ENCODE results near the gene GRIK3.
"Not testable (repeated sequence)": the region's sequence is repeated elsewhere in the genome, so short reads cannot be mapped to it uniquely, and the experiment has no call there.

The GRIK3 gene

DNA sequence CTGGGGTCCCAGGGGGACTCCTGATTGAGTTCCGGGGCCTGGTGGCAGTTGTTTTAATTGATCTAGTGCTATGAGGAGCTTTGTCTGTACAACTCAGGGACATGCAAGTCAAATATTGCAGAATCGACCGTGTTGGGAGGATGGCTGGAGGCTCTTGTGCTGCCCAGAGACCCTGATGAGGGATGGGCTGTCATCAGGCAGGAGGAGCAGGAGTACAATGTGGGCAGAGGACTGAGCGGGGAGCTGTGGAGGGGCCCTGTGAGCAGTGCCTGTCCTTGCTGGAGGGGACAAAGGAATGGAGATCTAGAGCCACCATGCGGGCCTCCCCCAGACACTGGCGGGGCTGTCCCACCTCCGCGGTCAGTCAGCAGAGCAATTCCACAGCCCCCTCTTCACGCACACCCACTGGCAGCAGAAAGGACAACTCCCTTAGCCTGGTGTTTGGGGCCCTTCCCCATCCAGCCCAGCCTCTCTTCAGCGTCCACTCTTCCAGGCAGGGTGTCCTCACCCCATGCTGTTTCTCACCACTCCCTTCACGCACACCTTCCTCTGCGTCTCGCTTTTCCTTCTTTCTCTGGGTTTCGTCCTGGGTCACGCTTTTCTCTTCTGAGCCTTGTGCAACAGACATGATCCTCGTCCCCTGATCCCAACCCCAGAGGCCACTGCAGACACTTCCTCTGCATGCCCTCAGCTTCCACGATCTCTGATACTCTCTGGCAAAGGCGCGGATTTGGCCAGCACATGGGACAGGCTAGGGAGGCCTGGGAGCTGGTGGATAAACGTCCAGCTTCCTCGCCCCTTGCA is 122.6 kb downstream of the GRIK3 start:
- no peak for DNase-seq (ENCODE audit: low spot score)
- FAIRE-seq = no peak

DNA sequence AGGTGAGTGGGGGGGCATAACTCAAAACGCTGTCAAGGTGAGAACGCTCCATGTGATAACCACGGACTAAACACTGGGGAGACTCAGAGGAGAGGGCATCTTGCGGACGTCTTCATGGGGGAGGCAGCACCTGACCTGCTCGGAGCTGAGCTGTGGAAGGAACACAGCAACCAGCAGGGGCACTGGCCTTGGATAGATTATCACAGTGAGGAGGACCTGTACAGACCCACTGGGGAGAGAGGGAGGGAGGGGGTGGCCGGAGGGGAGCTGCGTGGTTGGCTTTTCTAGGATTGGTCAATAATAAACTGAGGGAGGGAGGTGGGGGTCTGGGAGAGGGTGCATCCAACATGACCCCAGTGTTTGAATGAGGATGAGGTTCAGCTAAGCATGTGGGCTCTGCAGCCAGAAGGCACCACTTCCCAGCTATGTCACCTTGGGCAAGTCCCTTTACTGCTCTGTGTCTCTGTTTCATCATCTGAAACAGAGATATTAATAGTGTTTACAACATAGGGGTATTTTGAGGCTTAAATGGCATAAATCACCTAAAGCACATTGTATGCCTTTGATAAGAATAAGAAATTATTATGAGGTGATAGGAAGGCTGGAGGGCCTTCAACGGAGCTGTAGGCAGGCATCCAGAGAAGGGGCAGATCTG is 123.3 kb downstream of the GRIK3 start:
- FAIRE-seq = no peak
- no peak for DNase-seq (ENCODE audit: low spot score)

DNA sequence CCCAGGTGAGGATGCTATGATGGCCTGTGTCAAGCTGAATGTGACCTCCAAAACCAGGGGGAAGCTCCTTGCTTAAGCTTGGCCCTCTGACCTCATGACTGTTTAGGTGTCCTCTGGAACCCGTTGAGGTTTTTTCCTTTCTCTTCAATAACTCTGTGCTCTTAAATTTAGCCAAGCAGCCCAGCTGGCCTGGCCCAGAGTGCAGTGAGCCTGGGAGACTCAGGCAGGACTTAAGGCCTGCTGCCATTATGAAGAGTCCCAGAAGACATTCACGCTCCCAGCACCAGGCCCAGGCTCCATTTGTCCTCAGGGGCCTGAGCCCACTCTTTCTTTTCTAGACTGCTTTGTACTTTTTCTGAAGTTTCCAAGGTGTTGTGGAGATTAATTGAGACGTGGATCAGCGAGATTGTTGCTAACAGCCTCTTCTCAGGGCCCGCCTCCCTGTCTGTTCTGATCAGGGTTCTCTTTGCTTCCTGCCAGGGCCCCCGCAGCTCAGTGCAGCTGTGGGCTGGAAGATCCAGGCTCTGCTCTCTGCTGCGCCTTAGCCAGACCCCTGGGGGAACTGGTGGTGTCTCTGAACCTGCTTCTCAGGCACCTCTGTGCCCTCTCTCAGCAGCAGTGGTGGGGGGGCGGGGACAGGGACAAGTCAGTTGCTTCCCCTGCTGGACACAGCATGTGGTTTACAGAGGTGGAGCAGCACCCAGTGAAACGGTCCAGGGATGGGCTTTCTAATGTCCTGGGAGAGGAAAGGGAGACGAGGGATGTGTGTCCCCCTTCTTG is 124.2 kb downstream of the GRIK3 start:
- FAIRE-seq (no peak), DNase-seq (ENCODE audit: low spot score) (no peak)

DNA sequence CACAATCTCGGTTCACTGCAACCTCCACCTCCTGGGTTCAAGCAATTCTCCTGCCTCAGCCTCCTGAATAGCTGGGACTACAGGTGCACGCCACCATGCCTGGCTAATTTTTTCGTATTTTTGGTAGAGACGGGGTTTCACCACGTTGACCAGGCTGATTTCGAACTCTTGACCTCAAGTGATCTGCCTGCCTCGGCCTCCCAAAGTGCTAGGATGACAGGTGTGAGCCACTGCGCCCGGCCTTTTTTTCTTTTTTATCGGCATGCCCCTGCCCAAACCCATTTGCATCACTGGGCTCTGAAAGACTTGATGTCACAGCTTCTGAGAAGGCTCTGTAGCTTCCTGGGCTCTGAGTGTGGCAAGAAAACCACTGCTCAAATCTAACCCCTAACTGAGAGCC is 125.0 kb downstream of the GRIK3 start:
- DNase-seq (ENCODE audit: low spot score); FAIRE-seq: not testable (repeated sequence)

DNA sequence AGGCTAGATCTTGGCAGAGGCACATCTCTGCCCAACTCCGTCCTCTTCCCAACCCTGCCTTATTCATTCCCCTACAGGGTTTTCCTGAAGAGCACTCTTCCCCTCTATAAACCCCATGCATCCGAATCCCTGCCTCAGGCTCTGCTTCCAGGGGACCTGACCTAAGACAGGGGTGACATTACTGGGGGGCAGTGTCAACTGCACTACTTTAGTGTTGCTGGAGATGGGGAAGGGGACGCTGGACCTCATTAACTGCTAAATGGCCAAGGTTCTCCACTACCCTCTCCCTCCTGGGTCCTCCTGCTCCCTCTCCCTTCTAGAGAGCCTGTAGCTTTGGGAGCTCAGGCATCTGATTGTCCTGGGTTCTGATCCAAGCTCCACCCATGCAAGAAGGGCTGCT is 126.2 kb downstream of the GRIK3 start:
- DNase-seq (ENCODE audit: low spot score) = no peak
- no peak for FAIRE-seq

DNA sequence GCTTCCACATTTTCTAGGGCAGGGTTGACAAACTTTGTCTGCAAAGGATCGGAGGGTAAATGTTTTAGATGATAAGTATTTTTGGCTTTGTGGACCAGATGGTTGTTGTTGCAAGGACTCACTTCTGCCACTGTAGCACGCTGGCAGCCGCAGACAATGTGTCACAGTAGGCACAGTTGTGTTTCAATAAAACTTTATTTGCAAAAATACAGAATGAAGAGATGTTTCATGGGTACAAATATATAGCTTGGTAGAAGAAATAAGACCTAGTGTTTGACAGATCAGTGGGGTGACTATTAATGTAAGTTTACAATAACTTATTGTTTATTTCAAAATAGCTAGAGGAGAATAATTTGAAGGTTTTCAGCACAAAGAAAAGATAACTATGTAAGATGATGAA is 127.8 kb downstream of the GRIK3 start:
- DNase-seq (ENCODE audit: low spot score) (no peak), FAIRE-seq (no peak)

DNA sequence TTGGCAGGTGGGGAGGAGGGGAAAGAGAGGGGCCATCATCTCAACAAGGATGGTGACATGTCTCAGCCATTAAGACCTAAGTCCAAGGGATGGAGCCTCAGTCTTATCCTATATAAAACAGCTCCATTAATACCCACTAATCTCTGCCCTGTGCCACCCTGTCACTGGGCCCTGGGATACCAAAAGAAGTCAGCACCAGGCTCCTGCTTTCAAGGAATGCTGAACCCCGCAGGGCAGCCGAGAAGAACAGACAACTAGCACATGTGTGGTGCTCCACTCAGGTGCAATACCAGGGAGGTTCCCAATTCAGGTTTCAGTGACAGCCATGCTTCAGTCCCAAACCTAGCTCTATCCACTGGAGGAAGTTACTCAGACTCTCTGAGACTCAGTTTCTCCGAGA is 128.4 kb downstream of the GRIK3 start:
- FAIRE-seq (no peak), DNase-seq (ENCODE audit: low spot score) (no peak)

DNA sequence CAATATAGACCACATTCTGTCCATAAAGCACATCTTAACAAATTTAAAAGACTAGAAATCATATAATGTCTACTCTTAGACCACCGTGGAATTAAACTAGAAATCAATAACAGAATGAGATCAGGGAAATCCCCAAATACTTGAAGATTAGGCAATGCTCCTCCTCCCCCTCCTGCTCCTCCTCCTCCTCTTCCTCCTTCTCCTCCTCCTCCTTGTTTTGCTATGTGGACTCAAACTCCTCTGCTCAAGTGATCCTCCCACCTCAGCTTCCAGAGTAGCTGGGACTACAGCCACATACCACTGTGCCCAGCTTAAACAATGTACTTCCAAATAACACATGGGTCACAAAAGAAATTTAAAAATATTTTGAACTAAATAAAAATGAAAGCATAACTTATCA is 134.2 kb downstream of the GRIK3 start:
- FAIRE-seq (no peak), DNase-seq (ENCODE audit: low spot score) (no peak)

DNA sequence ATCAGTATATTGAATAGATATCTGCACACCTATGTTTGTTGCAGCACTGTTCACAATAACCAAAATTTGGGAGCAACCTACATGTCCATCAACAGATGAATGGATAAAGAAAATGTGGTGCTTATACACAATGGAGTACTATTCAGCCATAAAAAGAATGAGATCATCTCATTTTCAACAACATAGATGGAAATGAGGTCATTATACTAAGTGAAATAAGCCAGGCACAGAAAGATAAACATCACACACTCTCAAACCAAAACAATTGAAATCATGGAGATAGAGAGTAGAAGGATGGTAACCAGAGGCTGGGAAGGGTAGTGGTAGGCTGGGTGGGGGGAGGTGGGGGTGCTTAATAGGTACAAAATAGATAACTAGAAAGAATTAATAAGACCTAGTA is 136.5 kb downstream of the GRIK3 start:
- FAIRE-seq; DNase-seq (ENCODE audit: low spot score): not testable (repeated sequence)

DNA sequence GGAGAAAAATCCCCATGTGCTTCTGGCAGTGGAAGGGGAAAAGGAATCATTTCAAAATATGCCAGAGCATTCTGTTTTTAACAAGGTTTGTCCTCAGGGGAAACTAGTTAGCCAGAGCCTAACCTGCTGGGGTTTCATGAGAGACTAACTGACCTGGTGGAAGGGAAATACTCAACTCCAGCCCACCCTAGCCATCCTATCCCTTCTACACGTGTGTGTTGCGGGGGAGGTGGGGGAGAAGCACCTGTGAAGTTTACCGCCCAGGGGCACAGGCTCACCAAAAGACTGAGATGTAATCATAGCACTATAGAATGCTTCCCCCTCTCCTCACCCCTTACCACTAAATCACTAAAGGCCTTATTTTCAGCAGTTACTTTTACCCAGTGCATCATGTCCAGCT is 139.5 kb downstream of the GRIK3 start:
- DNase-seq (ENCODE audit: low spot score) (no peak), FAIRE-seq (no peak)

DNA sequence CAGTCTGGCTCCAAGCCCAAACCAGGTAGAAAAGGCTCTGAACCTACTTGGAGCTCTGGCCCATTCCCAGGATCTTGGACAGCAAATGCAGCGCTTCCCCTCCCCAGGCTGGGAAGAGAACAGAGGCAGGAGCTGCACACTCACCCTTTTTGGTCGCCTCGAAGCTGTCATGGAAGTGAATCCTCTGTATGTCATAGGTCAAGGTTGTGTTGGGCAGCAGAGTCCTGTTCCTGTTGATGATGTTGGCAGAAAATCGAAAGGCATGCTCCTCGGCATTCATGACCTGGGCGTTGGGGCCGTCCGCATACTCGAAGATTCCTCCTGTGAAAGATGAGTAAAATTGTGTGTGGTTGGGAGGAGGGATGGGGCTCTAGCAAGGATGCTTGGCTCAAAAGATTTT is 143.5 kb downstream of the GRIK3 start:
- no peak for FAIRE-seq

DNA sequence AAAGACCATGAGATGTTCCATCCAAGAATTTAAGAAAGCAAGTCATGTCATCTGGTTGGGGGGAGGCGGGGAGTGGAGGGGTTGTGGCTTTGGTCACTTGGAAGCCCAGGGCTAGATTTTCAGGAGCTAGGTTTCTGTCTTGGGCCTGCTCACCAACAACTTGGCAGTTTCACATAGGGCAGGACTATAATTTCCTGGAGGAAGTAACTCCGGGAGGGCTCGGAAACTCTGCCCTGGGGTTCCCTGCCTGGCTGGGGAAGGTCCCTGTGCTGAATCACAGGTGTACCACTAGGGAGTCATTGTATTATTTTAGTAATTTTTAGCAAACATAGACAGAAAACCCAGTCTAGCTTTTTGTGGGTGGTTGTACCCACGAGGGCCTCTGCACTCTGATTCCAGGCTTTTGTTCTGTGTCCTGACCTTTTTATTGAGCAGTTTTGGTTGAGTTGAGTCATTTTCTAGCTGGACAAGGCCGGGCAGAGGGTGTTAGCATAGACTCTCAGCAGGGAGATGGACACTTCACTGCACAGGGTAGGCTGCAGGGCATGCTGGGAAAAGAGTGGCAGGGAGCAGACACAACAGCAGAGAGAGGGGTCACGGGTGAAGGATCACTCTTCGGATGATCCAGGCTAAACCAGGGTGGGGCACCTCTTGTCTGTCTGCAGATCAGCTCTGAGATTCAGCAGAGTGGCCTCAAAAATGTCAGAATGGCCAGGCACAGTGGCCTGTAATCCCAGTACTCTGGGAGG is 144.7 kb downstream of the GRIK3 start:
- FAIRE-seq = no peak
- DNase-seq (ENCODE audit: low spot score) = no peak

More for the DNA sequence above, 143.5 kb downstream of the GRIK3 start:
- no peak for DNase-seq (ENCODE audit: low spot score)

DNA sequence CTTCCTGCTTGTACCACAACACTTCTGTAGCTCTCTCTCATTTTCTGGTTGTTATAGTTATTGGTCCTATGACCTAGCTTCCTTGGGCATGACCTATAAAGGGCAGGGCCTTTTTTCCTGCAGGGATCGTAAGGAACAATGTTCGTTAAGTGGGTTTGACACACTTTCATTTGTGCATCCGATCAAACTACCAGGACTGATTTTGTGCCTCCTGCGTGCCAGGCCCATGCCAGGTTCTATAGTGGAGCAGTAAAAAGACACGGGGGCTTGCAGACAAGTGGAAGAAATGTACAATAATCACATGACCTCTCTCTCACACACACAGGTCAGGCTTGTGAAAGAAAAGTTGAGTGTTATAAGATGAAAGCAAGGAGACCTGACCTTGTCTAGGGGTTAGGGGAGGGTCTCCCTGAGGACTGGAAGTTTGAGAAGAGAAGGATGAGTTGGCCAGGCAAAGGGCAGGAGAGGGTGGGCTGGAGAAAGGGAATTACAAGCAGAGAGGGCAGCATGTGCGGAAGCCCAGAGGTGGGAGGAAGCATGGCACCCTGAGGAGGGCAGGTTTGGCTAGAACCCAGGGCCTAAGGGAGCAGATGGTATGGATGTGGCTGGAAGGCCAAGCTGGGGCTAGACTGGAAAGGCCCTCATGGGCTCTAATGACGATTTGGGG is 145.4 kb downstream of the GRIK3 start:
- FAIRE-seq = no peak
- no peak for DNase-seq (ENCODE audit: low spot score)

DNA sequence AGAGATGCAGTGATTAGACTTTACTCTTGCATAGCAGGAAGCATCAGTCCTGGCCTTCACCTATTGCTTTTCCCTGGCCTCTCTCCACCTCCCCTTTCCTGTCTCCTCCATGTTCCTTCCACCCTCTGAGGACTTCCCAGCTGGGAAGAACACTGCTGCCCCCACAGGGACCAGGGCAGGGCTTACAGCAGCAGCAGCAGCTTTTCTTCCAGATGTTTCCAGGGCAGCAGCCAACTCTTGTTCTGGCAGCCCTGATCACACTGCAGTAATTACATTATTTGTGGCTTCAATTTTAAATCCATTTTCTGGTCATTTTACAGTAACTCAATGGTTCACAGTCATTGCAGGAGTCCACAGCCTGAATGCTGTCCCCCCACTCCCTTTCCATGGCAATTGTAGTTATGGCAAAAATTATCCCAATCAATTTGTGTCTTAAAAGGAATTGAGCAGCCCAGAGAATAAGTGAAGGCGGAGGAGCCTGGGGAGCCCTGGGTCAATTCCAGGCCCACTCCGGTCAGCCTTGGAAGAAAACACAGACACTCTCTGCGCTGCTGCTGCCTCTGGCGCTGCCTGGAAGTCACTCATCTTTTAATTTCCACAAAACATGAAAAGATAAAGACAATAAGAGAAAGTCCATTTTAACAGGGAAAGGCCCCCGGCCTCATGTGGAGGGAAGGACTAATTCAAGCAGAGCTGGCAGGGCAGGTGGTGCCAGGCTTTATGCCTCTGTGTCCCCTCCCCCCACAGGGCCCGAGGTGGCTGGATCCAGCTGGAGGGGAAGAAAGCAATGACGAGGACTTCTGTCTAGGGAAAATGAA is 148.6 kb downstream of the GRIK3 start:
- DNase-seq (ENCODE audit: low spot score) (no peak), FAIRE-seq (no peak)

DNA sequence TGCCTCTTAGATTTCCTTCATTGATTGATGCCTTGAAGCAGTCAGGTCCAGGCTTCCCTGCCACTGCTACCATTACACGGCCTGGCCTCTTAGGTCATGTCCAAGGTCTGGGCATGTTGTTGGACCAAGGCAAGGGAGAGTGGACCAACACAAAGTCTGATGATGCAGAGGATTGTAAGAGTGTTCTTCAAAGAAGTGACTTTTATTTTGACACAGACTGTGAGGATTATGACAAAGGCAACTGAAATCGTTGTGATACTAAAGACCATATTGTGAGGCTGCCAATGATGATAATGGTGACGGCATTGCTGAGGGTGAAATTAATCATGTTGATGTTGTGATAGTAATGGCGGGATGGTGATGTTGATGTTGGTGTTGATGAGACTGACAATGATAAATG is 149.5 kb downstream of the GRIK3 start:
- DNase-seq (ENCODE audit: low spot score) (no peak), FAIRE-seq (no peak)

DNA sequence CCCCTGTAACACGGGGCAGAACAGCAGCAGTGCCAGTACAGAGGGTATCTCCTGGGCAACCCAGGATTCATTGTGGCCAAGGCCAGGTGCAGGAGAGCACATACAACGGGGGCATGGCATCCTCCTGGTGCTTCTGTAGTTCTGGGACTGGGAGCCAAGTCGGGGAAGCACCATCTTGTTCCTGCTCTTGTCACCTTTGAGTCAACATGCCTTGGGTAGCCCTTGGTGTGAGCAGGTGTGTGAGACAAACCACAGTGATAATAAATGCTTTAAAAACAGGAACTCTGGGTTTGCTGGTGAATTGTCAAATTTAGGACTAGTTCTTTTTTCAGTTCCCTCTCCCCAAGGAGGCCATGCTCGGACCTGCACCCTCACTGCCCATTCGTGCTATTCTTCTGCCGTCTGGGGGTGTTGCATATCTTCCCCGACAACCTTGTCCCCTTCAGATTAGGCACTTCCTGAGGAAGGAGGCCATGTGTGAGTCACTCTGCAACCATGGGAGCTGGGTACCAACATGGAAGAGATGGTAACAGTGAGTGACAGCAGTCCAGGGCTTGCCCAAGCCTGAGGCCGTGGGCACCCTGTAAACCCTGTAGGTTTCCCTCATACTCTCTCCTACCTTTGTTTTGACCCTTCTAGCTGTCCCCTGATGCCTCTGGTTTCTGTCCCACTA is 150.2 kb downstream of the GRIK3 start:
- DNase-seq (ENCODE audit: low spot score) (no peak), FAIRE-seq (no peak)

DNA sequence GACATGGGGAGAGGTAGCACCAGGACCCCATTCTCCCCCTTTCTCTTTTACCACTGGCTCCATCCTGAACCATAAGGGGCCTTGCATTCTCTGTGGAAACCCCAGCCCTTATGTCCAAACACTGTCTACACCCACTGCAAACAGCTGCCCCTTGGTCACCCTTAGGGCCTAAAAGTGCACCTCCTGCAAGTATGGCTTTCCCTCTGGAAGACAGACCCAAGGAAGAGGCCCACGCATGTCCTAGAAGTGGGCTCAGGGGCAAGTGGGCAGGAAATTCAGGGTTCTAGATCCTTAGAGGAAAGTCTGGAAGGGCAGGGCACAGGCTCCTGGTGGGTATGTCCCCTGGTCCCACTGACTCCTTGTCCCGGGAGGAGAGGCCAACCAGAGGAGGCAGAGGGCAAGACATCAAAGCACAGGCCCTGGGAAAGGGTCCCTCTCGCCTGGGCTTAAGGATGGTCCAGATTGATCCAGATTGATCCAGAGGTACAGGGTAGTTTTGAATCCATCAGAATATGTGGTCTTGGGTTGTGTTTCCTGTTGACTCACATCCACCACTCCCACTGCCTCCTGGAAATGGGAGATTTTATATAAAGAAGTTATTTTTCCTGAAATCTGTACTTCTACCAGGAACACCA is 150.9 kb downstream of the GRIK3 start:
- DNase-seq (ENCODE audit: low spot score) (no peak), FAIRE-seq (no peak)

DNA sequence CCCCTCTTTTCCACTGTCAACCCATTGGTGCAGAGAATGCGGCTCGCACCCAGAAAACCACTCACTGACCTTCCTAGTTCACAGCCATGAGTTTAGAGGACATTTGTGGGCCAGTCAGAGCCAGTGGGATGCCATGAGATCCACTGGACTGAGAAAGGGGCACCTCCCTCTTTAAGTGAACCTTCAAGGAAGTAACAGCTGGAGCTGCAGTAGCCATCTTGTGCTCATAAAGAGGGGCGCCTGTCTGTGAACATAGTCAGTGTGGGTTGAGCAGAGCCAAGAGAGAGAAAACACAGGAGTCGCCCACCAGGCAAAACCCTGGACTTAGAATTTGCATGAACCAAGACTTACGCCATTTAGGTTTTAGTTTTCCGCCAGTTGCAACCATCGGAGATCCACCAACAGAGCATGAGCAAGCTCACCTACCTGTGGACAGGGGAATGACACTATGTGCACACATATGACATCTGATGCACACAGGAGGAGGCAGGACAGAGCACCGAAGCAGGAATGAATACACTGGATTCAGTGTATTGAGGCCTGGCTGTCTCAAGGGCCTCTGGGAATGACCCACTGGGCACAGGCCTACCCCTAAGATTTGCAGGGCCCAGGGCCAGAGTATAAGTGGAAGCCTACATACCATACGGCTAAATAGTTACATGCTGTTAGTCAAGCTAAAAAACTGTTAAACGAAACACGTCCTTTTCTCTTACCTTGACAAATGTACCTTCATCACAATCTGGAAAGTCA is 151.6 kb downstream of the GRIK3 start:
- FAIRE-seq = no peak

More for the DNA sequence above, 151.6 kb downstream of the GRIK3 start:
- DNase-seq (ENCODE audit: low spot score) = no peak
